H54 (cell line): ENCODE measurements around the gene ERBB2.

ENCODE experiments used
- DNase-seq: peaks from one replicate; pipeline ENCODE4 v3.0.0; 2011; ENCODE audit warnings: low spot score, mixed read lengths; ENCODE audit not compliant: insufficient read length
- FAIRE-seq: peaks from 3 replicates; lab custom pipeline; 2011; peaks lifted over from hg19 to GRCh38; lab: Jason Lieb, UNC
- POLR2A ChIP-seq: IDR thresholded peaks from 2 replicates; pipeline ENCODE4 v1.6.1; 2011; ENCODE audit warnings: low read depth, mild to moderate bottlenecking, low read length

Gene ERBB2

DNA sequence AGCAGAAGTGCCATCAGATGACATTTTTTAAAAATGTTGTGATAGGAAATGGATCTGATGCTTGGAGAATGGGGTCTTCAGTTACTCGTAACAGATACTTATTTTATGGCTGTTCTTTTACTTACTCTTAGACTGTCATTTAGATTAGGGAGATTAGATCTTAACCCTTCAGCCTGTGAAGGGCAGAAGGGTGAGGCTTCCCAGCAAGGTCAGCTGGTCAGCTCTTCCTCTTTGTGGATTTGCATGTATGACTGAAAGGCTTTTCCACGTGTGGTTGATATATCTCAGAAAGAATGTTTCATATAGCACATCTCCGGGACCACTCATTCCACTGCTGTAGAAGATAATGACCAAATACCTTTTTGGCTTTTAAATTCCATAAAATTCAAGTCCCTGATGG, 65.3 kb downstream of the ERBB2 start:
- TF ChIP-seq POLR2A: no peak
- FAIRE-seq: no peak
- no peak for DNase-seq

DNA sequence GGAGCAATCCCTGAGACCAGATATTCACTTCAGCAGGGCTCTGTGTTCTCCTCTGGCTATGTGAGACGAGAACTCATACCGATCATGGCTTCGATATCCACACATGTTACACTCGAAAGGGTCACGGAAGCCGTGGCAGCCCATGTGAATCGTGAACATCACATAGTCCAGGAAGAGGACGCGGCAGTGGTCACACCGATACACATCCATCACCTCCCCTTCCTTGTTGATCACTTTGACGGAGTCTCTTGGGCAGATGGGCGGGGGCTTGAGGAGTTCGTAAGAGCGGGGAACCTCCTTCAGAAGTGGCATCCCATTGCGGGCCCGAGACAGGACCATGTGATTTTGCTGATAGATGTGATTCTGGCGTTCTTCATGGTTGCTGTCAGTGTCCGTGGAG, 65.9 kb downstream of the ERBB2 start:
- no peak for FAIRE-seq

DNA sequence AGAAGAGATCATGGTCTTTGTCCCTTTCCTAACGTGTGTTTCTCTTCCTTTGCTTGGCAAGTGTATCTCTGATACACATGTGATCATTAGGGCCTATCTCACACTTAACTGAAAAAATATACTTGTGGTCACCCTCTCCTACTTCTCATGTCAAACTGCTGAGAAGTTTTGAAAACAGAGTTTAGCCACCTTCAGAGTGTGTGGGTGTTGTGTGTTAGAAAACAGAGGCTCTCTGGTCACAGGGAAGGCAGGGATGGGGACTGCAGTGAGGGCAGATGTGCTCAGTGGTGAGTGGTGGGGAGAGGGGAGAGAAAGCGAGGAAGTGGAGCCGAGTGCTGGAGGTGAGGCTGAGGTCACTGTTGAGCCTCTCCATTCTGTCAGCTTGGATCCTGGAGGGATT, 67.3 kb downstream of the ERBB2 start:
- DNase-seq: no peak
- TF ChIP-seq POLR2A: no peak
- no peak for FAIRE-seq

More for the DNA sequence above, 65.9 kb downstream of the ERBB2 start:
- DNase-seq: no peak
- no peak for TF ChIP-seq POLR2A

DNA sequence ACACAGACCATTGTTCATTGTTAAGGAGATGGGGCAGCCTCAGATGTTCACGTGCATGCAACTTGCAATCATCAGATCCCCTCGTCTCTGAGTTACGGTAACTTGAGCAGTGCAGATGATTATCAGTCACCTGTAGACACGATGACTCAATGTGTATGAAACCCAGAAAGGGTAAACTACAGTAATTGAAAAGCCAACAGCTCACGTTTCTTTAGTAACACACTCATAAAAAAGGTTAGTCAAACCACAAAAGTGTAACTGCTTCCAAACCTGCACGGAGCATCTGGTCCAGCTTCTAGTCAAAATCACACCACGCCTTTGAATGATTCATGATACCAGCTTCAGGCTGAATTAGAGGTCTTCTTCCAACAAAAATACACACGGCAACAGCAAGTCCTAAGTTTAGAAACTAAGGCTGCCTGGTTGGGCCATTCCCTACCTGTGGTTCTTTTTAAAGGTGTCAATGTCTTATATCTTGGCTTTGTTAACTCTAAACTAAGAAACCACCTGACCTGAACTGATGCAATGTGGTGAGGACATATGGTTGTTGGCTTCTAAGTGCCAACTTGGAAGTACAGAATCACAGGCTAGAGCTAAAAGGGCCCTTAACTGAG, 70.2 kb downstream of the ERBB2 start:
- FAIRE-seq: no peak
- TF ChIP-seq POLR2A: no peak
- no peak for DNase-seq

DNA sequence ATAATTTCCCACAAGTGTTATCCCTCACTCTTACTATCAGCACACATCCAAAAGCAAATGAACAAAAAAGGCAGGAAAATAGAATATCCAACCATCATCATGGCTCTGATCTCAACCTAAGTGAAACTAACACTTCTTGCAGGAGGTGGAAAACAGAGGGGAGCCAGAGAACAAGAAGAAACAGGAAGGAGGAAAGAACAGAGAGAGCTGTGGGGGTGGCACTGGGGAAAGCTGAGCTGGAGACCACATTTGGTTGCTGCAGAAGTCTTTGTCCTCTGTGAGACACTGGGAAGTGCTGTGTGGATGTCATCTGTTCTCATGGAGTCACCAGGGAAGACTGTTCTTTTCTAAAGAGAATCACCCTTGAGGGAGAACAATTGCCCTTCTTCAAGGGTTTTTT, 72.6 kb downstream of the ERBB2 start:
- DNase-seq: no peak
- TF ChIP-seq POLR2A: no peak
- no peak for FAIRE-seq

DNA sequence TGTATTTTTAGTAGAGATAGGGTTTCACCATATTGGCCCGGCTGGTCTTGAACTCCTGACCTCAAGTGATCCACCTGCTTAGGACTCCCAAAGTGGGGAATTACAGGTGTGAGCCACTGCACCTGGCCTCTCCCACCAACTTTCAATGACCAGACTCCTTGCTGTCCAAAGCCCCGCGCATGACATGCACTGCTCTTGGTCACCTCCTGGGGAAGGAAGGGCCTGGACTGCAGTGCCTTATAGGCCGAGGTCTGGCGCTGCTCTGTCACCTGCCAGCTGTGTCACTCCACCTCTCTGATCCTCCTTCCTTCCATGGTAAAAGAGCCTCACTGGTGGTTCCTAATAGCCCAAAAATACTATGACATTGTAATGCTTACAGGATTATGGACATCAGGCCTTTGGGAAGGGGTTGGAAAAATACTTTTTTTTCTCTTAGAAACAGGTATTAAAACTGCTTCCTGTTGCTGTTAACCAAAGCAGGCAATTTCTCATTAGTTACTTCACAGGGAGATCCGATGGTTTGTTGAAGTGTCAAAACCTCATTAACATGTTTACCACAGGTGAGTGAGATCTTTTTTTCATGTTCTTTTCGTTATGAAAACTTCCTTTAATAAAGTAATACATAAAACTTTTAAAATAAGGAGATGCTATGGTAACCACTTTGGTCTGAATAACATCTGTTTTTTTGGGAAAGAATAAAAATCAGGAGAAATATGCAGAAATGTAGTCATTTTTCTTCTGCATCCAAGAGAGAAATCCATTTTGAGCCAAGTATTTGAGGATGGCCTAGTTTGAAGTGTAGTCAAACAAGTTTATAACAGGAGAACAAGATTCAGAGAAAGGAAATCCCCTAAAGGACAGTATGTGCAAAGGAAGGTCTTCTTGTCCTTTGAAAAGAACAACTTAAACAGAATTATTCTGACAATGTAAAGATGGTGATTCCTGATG, 73.4 kb downstream of the ERBB2 start:
- no peak for TF ChIP-seq POLR2A
- FAIRE-seq (no peak), DNase-seq (no peak)

DNA sequence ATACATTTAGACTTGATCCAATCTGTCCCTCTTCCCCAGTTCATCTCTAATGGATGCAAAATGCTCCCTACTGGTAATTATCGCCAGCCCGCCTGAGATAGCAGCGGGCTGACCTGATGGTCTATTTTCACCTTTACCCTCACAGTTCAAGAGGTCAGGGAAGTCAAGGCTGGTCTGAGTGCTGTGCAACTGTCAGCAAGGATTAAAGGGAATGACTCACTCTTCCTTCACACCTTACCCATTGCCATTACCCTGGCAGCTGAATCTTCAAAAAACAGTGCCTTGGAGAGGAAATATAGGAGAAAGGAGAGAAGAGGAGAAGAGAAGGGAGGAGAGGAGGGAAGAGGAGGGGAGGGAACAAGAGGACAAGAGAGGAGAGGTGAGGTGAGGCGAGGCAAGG, 74.2 kb downstream of the ERBB2 start:
- no peak for DNase-seq
- no peak for TF ChIP-seq POLR2A
- FAIRE-seq: no peak

DNA sequence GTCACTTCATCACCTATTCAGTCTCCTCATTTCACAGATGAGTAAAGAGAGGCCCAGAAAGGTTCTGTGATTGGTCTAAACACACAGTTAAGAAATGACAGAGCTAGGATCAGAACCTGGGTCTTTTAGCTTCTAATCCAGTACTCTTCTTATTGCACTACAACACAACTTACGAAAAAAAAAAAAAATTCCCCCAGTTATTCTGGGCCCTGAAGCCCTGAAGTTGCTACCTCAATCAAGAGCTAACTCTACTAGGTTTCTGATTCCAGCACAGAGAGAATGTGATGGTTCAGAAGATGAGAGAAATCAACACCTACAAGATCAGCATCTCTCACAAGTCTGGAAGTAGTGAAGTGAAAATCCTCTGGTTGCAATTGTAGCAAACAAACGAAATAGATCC, 75.2 kb downstream of the ERBB2 start:
- no peak for FAIRE-seq
- DNase-seq: no peak
- no peak for TF ChIP-seq POLR2A

DNA sequence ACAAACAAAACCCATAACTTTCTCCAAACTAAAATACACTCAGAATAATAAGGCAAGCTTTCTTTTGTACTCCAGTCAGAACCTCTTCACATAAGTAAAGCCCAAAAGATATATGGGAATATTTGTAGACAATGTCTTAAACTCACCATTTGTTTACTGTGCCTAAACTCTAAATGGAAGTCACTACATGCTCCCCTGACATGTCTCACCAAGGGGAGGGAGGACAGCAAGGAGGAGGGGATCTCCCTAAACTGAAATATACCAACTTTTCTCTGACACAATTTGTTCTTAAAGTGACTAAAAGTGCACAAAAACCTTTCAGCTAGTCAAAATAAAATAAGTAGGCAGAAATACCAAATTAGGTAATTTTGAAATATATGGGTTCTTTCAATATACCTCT, 76.4 kb downstream of the ERBB2 start:
- TF ChIP-seq POLR2A: no peak
- DNase-seq: no peak
- no peak for FAIRE-seq

DNA sequence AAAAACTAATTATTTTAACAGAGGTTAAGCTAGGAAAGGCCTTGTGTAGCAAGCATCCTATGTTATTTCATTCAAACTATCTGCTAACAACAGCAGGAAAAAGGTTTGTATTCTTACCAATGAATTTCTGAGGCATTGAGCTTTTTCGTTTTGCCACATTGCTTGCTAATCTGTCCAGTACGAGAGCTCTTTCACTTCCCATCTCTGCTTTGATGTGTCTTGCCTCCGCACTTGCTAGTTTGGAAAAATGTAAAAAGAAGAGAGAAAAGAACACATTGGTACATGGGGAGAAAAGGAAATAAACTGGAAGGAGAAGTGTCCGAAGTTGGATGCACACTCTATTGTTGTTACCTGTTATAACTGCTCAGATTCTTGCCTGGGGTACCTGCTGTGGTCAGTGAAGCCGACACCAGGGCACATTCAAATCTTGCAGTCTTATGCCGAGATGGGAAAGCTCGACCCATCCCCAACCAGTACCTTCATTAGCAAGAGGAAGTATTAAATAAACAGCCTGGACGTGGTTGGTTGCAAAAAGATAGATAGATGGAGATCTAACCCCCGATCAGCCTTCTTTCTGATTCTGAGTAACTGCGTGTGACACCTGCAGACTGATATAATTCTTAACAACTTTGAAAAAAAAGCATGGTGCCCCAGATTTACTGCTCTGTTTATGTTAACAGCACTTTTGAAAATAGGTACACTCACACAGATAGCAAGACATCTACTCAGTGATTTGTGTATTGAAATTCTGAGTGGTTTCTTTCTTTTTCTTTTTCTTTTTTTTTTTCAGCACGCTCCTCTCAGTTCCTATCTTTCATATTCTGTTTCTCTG, 77.9 kb downstream of the ERBB2 start:
- TF ChIP-seq POLR2A: no peak
- FAIRE-seq (no peak), DNase-seq (no peak)
